ENCODE data around the gene VASN.

VASN gene

GRCh38 chr16:4338125-4338582 is 33.5 kb upstream of the VASN start:
- TF ChIP-seq, protein P1, sequence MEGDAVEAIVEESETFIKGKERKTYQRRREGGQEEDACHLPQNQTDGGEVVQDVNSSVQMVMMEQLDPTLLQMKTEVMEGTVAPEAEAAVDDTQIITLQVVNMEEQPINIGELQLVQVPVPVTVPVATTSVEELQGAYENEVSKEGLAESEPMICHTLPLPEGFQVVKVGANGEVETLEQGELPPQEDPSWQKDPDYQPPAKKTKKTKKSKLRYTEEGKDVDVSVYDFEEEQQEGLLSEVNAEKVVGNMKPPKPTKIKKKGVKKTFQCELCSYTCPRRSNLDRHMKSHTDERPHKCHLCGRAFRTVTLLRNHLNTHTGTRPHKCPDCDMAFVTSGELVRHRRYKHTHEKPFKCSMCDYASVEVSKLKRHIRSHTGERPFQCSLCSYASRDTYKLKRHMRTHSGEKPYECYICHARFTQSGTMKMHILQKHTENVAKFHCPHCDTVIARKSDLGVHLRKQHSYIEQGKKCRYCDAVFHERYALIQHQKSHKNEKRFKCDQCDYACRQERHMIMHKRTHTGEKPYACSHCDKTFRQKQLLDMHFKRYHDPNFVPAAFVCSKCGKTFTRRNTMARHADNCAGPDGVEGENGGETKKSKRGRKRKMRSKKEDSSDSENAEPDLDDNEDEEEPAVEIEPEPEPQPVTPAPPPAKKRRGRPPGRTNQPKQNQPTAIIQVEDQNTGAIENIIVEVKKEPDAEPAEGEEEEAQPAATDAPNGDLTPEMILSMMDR (IDR thresholded peaks at IDR 0.05; ENCODE audit: low read depth, low read length, missing control alignments) = peak; percentile 16
- DNase-seq (ENCODE audit: extremely low read depth, low read depth) = no peak
- no peak overlapping the region for H3K4me3 ChIP-seq (replicated peaks; ENCODE audit: low read depth, low read length)

GRCh38 chr16:4338712-4339299 is 32.8 kb upstream of the VASN start:
- no peak for DNase-seq (ENCODE audit: extremely low read depth, low read depth)
- no peak overlapping the region for H3K4me3 ChIP-seq (replicated peaks; ENCODE audit: low read depth, low read length)
- TF ChIP-seq, protein P1 (IDR thresholded peaks at IDR 0.05; ENCODE audit: low read depth, low read length, missing control alignments) = no peak

GRCh38 chr16:4339455-4339854 is 32.2 kb upstream of the VASN start:
- TF ChIP-seq, protein P1 (IDR thresholded peaks at IDR 0.05; ENCODE audit: low read depth, low read length, missing control alignments) = no peak
- no peak overlapping the region for H3K4me3 ChIP-seq (replicated peaks; ENCODE audit: low read depth, low read length)
- DNase-seq (ENCODE audit: extremely low read depth, low read depth) = no peak

- H3K4me3 ChIP-seq (replicated peaks; ENCODE audit: low read depth, low read length) = no peak overlapping the region
- TF ChIP-seq, protein P1 (IDR thresholded peaks at IDR 0.05; ENCODE audit: low read depth, low read length, missing control alignments) = no peak
- no peak for DNase-seq (ENCODE audit: extremely low read depth, low read depth)
These were observed 31.7 kb upstream of the VASN start for GRCh38 chr16:4339909-4340308.

- TF ChIP-seq, protein P1 (IDR thresholded peaks at IDR 0.05; ENCODE audit: low read depth, low read length, missing control alignments) = no peak
- no peak overlapping the region for H3K4me3 ChIP-seq (replicated peaks; ENCODE audit: low read depth, low read length)
- DNase-seq (ENCODE audit: extremely low read depth, low read depth) = no peak
These were observed 31.2 kb upstream of the VASN start for GRCh38 chr16:4340443-4340842.

- TF ChIP-seq, protein P1 (IDR thresholded peaks at IDR 0.05; ENCODE audit: low read depth, low read length, missing control alignments) = no peak
- DNase-seq (ENCODE audit: extremely low read depth, low read depth) = no peak
- H3K4me3 ChIP-seq (replicated peaks; ENCODE audit: low read depth, low read length) = no peak overlapping the region
These were observed 30.4 kb upstream of the VASN start for GRCh38 chr16:4341250-4341649.

Measured in HFF-Myc (cell line).